Urinary bladder (tissue), 4 donors: Measurements from ENCODE around the gene ZYG11B. TPM values are rescaled to one million over a fixed set of nuclear protein-coding genes. Genes with fewer than 3 reads are reported as not detected.
A peak's percentile ranks its signal among the peaks of the same experiment; 100 is the strongest.
"Not testable (repeated sequence)": the region's sequence is repeated elsewhere in the genome, so short reads cannot be mapped to it uniquely, and the experiment has no call there.

Experiments
- DNase-seq: peaks from one replicate; pipeline ENCODE4 v3.0.0-alpha.2; 2015; ENCODE audit errors: extremely low spot score
- H3K27ac ChIP-seq: one replicate; pipeline ENCODE4 v1.5.1; 2013; ENCODE audit warnings: low read depth, mild to moderate bottlenecking, moderate library complexity
- H3K36me3 ChIP-seq: one replicate; pipeline ENCODE4 v1.6.1; 2013; ENCODE audit warnings: mild to moderate bottlenecking, moderate library complexity; ENCODE audit not compliant: insufficient read depth
- H3K4me1 ChIP-seq: one replicate; pipeline ENCODE4 v1.6.1; 2013; ENCODE audit warnings: mild to moderate bottlenecking, moderate library complexity; ENCODE audit not compliant: insufficient read depth
- H3K4me3 ChIP-seq: one replicate; pipeline ENCODE4 v1.5.1; 2013; ENCODE audit warnings: low read depth, low read length
- WGBS: extraction: QIAGEN DNeasy Blood & Tissue Kit; methylation state at CpG from one replicate; pipeline ENCODE4 v1.1.7; 2013; 5-methylcytosine and 5-hydroxymethylcytosine counted together
- polyA plus RNA-seq: library from polyadenylated mRNA; stranded (reverse); fragments of 200-250 nt; gene quantifications from one replicate; pipeline ENCODE4 v1.2.3, GENCODE V29; 2013
- total RNA-seq: library from RNA; depleted of rRNA; stranded (reverse); fragments of >200 nt; gene quantifications from one replicate; pipeline ENCODE4 v1.2.3, GENCODE V29; 2014
- donor health status: healthy with polysubstance abuse.
- donor health status: healthy.

ZYG11B gene
- total RNA-seq (70.2 TPM), polyA plus RNA-seq (14.2 TPM)

DNA sequence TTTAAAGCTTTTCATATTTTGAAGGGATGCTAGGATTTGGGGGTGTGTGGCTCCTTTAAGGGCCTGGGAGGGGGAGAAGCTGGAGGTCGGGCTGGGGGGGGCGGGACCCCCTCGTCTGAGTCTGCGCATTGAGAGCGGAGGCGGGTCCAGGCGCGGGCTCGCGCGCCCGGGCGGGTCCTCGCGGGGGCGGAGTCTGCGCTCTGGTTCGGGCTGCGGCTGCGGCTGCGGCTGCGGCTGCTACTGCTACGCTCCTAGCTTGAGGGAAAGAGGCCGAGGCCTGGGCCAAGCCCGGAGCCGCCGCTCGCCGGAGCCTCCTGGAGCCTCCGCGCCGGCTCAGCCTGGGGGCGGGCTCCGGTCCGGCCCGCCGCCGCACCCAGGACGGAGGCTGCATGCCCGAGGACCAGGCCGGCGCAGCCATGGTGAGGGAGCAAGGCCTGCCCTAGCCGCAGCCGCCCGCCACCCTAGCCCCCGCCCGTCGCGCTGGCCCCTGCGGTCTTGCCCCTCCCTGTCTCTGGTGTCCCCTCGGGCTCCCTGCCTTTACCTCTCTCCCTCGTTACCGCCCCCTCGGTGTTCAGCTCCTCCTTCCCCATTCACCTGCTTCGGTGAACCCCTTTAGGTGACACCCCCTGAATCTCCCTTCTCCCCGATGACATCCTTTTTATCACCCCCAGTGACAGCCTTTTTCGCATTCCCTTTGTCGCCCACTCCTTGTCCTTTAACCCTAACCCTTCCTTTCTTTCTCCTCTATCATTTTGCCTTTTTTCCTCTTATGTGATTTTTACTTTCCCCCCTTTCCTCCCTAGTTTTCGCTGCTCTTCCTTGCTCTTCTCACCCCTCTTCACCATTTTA, at the start of gene ZYG11B:
TSS of gene ZYG11B (plus strand) at position 189 of the 849 bp plus-strand sequence. CDS start at position 390, 201 bp downstream.
- H3K4me3 ChIP-seq: peak within 1 kb of the TSS; percentile 76
- H3K4me1 ChIP-seq: no peaks in the 10 kb centered on the region
- DNase-seq: peak; percentile 49
- WGBS: under 1% methylated on average over 59 of the region's 59 CpGs
- peak within 1 kb of the TSS; percentile 84 for H3K27ac ChIP-seq
- no peaks in the 10 kb centered on the region for H3K36me3 ChIP-seq

DNA sequence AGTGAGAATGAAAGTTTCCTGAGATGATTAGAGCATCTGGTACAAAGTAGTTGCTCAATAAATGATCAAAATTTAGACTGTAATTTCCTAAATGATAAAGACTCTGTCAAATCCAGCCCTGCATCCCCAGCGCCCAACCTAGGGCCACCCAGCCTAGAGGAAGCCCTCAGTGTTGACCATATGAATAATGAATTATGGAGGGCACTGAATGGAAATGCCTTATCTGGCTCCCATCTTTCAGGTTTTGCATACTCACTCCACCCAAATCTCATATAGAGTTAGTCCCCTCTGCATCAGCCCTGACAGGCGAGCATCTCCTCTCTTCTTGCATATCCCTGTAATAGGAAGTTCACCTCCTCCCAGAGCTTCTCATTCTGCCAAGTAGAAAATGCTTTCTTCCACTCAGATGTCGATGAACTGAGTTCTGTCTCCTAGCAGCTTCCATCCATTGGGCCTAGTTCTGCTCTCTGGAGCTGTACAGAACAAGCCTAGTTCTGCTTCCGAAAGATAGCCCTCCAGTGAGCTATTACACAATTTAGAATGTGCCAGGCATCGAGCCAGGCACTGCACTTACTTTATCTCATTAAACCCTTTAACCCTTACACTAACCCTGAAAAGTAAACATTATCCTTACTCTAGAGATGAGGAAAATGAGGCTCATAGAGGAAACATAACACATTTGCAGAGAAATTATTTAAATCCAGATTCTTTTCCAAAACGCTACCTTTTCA, 49.0 kb upstream of the ZYG11B start:
- H3K4me1 ChIP-seq: no peaks in the 10 kb centered on the region
- DNase-seq: no peak
- H3K27ac ChIP-seq: no peak overlapping the region
- 52% methylated on average over 6 of the region's 6 CpGs for WGBS
- H3K36me3 ChIP-seq: no peaks in the 10 kb centered on the region
- H3K4me3 ChIP-seq: no peak overlapping the region

DNA sequence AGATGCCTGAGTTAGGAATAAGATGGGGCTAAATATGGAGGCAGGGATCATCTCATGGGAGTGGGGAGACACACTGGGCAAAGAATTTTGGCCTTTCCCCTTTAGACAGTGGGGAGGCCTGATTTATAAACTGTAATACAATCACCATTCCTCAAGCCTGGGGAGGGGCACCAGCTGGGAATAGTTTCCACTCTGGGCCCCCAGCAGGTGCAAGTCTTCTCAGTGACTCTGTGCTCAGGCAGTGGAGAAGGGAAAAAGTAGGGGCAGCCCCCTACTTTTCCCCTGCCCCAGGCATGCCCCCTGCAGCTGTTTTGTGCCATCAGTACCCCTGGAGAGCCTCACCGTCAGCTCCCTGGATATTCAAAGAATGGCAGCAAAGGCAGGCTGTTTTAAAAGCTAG, 47.2 kb upstream of the ZYG11B start:
- no peak for DNase-seq
- WGBS: 96% methylated on average over 1 of the region's 1 CpG
- no peaks in the 10 kb centered on the region for H3K4me1 ChIP-seq
- no peak overlapping the region for H3K4me3 ChIP-seq
- no peaks in the 10 kb centered on the region for H3K36me3 ChIP-seq
- no peak overlapping the region for H3K27ac ChIP-seq

DNA sequence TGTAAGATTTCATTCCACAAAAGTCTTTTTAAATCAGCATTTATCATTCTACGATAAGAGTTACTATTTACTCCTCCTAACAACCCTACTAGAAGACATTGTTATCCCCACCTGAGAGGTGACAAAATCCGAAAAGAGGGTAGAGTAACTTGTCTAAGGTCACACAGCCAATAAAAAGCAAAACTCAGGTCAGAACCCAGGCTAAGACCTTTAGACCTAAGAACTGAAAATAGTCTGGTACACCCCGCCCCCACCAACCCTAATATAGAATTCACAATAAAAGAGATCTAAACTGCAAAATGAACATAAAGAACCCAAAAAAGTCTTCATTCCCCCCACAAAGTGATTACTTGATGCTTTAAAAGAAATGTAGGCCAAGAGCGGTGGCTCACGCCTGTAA, 46.8 kb upstream of the ZYG11B start:
- Histone ChIP-seq H3K36me3 (no peaks in the 10 kb centered on the region), H3K4me3 (no peak overlapping the region), H3K27ac (no peak overlapping the region), H3K4me1 (no peaks in the 10 kb centered on the region)
- WGBS: 90% methylated on average over 5 of the region's 5 CpGs
- DNase-seq: no peak

DNA sequence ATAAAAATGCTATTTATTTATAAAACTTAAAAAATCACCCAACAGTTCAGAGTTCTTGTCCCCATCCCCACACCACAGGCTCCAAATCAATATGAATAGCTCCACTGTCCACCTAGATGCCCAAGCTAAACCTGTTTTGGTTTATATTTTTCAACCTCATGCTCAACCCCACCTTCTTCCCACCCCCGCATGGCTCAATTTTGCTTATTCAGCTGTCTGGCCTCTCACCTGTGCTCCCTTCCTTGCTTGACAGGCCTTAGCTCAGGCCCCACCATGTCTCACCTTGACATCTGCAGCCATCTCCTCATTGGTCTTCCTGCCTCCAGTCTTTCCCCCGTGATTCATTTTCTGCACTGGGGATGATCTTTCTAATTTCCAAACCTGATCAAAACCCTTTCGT, 45.9 kb upstream of the ZYG11B start:
- Histone ChIP-seq H3K4me1 (no peaks in the 10 kb centered on the region), H3K36me3 (no peaks in the 10 kb centered on the region), H3K4me3 (no peak overlapping the region), H3K27ac (no peak overlapping the region)
- no peak for DNase-seq
- 87% methylated on average over 3 of the region's 3 CpGs for WGBS

DNA sequence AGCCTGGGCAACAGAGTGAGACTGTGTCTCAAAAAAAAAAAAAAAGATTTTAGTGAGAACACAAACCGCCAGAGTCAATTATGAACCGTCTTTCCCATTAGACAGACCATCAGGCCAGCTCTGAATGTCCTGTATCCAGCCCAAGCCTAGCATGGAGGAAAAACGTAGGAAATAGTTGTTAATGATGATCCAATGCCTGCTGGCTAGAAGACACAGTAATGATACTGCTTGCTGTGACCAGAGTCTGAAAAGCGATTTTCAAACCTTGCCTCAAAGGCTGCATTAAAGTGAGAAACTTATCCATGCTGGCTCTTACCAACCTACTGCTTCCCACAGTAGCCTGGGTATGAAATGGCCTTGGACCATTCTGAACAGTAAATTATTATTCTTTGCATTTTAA, 45.1 kb upstream of the ZYG11B start:
- no peak for DNase-seq

DNA sequence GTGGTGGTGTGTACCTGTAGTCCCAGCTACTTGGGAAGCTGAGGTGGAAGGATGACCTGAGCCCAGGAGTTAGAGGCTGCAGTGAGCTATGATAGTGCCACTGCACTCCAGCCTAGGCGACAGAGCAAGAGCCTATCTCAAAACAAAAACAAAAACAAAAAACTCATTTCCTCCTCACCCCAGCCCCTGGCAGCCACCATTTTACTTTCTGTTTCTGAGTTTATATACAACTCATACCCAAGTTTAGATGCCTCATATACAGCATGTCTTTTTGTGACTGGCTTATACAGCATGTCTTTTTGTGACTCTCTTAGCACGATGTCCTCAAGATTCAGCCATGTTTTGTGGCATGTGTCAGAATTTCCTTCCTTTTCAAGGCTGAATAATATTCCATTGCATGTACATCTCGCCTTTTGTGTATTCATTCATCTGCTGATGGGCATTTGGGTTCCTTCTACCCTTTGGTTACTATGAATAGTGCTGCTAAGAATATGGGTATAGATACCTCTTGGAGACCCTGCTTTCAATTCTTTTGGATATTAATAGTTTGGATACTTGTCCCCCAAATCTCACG, 42.8 kb upstream of the ZYG11B start:
- Histone ChIP-seq H3K4me1 (no peaks in the 10 kb centered on the region), H3K27ac (no peak overlapping the region), H3K36me3 (no peaks in the 10 kb centered on the region), H3K4me3 (no peak overlapping the region)
- no peak for DNase-seq
- 92% methylated on average over 4 of the region's 4 CpGs for WGBS

More for the DNA sequence above, 45.1 kb upstream of the ZYG11B start:
- no peak overlapping the region for H3K27ac ChIP-seq
- 84% methylated on average over 4 of the region's 4 CpGs for WGBS
- no peak overlapping the region for H3K4me3 ChIP-seq
- H3K4me1 ChIP-seq: no peaks in the 10 kb centered on the region
- H3K36me3 ChIP-seq: no peaks in the 10 kb centered on the region

DNA sequence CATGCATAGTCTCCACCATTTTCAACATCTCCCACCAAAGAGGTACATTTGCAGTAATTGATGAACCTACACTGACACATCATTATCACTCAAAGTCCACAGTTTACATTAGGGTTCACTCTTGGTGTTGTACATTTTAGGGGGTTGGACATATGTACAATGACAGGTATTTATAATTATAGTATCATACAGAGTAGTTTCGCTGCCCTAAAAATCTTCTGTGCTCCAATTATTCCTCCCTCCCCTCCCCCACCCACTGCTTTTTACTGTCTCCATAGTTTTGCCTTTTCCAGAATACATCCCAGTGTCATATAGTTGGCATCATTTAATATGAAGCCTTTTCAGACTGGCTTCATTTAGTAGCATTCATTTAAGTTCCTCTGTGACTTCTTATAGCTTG, 41.7 kb upstream of the ZYG11B start:
- 88% methylated on average over 1 of the region's 1 CpG for WGBS
- no peak for DNase-seq
- H3K36me3 ChIP-seq: no peaks in the 10 kb centered on the region
- H3K27ac ChIP-seq: no peak overlapping the region
- no peaks in the 10 kb centered on the region for H3K4me1 ChIP-seq
- no peak overlapping the region for H3K4me3 ChIP-seq

DNA sequence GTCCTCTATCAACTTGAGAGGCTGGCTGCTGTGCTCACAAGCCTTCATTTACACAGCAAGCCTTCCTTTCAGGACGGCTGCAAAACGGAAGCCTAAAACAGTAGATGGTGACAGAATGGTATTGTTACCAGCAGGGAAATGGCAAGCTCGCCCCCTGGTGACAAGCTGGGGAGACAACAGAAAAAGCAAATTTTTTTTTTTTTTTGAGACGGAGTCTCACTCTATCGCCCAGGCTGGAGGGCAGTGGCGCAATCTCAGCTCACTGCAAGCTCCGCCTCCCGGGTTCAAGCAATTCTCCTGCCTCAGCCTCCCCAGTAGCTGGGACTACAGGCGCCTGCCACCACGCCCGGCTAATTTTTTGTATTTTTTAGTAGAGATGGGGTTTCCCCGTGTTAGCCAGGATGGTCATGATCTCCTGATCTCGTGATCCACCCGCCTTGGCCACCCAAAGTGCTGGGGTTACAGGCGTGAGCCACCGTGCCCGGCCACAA, 39.9 kb upstream of the ZYG11B start:
- not testable (repeated sequence) for H3K27ac ChIP-seq, H3K4me3 ChIP-seq, H3K36me3 ChIP-seq, H3K4me1 ChIP-seq
- 56% methylated on average over 17 of the region's 17 CpGs for WGBS
- peak; percentile 18 for DNase-seq

DNA sequence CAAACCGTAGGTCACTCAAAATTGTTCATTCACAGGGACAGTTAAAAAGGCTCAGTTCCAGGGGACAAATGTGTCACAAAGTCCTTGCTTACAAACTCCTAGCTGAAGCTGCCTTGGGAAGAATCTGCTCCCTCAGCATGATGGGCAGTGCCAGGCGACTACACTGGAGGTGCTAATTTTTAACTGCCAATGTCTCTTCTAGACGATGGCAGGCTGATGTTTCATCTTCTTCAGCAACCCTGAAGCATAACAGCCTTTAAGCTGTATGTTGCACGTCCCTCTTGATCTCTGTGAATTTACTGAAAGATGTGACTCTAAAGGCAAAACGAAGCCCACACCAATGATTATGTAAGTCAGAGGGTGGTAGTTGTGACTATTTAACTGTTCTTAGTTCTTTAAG, 39.4 kb upstream of the ZYG11B start:
- Histone ChIP-seq H3K36me3 (peaks cover under 1% of the 10 kb centered on the region), H3K4me1 (no peaks in the 10 kb centered on the region), H3K4me3 (no peak overlapping the region), H3K27ac (no peak overlapping the region)
- 93% methylated on average over 5 of the region's 5 CpGs for WGBS
- no peak for DNase-seq

DNA sequence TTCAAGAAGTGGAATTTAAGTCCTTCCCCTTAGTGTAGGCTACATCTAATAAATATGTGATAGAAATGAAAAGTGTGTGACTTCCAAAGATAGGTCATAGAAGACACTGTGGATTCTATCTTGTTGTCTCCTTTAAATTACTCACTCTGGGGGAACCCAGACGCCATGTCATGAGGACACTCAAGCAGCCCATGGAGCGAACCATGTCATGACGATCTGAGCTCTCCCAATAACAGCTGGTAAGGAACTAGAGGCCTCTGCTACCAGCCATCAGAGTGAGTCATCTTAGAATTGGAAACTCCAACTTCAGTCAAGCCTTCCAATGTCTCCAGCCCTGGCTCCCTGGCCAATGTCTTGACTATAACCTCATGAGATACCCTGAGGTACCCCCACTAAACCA, 34.4 kb upstream of the ZYG11B start:
- H3K36me3 ChIP-seq: peaks cover 2% of the 10 kb centered on the region
- 97% methylated on average over 3 of the region's 3 CpGs for WGBS

DNA sequence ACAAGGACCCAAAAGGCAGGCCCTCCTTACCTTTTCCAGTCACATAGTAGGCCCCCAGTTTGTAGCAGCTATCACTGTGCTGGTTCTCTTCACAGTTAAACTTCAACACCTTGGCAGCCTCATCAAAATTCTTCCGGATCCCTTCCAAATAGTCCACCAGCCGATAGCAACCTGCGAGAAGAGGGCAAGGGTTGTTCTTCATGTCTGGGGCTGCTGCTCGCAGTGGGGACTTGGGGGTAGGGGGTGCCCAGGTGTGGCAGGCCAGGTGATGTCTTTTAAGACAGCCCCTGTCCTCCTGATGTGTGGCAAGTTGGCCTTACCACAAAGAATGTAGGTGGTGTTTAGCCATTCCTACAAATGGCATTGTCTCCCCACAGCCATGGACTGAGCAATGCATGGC, 33.6 kb upstream of the ZYG11B start:
- no peak for DNase-seq
- peaks cover 2% of the 10 kb centered on the region for H3K36me3 ChIP-seq
- no peaks in the 10 kb centered on the region for H3K4me1 ChIP-seq
- 98% methylated on average over 4 of the region's 4 CpGs for WGBS
- no peak overlapping the region for H3K27ac ChIP-seq
- no peak overlapping the region for H3K4me3 ChIP-seq

More for the DNA sequence above, 34.4 kb upstream of the ZYG11B start:
- Histone ChIP-seq H3K4me1 (no peaks in the 10 kb centered on the region), H3K4me3 (no peak overlapping the region), H3K27ac (no peak overlapping the region)
- DNase-seq: no peak

DNA sequence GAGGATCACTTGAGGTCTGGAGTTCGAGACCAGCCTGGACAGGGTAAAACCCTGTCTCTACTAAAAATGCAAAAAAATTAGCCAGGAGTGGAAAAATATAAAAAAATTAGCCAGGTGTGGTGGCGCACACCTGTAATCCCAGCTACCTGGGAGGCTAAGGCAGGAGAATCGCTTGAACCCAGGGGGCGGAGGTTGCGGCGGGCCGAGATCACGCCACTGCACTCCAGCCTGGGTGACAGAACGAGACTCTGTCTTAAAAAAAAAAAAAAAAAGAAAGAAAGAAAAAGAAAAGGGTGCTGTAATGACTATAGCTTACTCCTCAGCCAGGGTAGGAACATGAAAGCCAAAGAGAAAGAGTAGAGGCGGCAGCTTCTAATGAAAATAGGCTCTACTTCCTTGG, 32.9 kb upstream of the ZYG11B start:
- not testable (repeated sequence) for H3K4me3 ChIP-seq, DNase-seq, H3K27ac ChIP-seq, H3K36me3 ChIP-seq, H3K4me1 ChIP-seq
- 98% methylated on average over 10 of the region's 10 CpGs for WGBS

DNA sequence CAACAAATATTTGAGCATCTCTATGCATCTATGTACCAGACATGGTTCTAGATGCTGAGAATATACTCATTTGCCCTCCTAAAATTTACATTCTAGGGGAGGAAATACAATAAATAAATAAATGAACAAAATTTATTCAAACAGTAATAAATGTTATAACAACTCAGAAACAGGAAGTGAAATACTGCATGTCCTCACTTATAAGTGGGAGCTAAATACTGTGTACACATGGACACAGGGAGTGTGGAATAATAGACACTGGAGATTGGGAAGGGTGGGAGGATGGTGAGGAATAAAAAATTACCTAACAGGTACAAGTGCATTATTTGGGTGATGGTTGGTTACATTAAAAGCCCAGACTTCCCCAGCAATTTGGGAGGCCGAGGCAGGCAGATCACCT, 32.4 kb upstream of the ZYG11B start:
- peaks cover 2% of the 10 kb centered on the region for H3K36me3 ChIP-seq
- DNase-seq: no peak
- H3K4me1 ChIP-seq: no peaks in the 10 kb centered on the region
- WGBS: 97% methylated on average over 1 of the region's 1 CpG
- H3K27ac ChIP-seq: no peak overlapping the region
- H3K4me3 ChIP-seq: no peak overlapping the region
